Glutamatergic neuron (in vitro differentiated cells): ENCODE measurements around the gene SYT8. TPM values are rescaled to one million over a fixed set of nuclear protein-coding genes. Genes with fewer than 3 reads are reported as not detected.

Source experiments
- DNase-seq: peaks from one replicate; pipeline ENCODE4 v3.0.0; 2022
- H3K27ac Mint-ChIP-seq: one replicate; pipeline ENCODE4 v1.8.0; 2020; ENCODE audit warnings: mild to moderate bottlenecking, mixed read lengths, inconsistent platforms; ENCODE audit not compliant: unreplicated experiment
- H3K27me3 Mint-ChIP-seq: one replicate; pipeline ENCODE4 v1.8.0; 2020; ENCODE audit warnings: mild to moderate bottlenecking, moderate library complexity, mixed read lengths, inconsistent platforms; ENCODE audit not compliant: unreplicated experiment
- H3K36me3 Mint-ChIP-seq: one replicate; pipeline ENCODE4 v1.8.0; 2020; ENCODE audit warnings: mild to moderate bottlenecking, mixed read lengths, inconsistent platforms; ENCODE audit not compliant: unreplicated experiment
- H3K4me1 Mint-ChIP-seq: one replicate; pipeline ENCODE4 v1.8.0; 2020; ENCODE audit warnings: mild to moderate bottlenecking, low read depth, mixed read lengths, inconsistent platforms; ENCODE audit not compliant: unreplicated experiment
- H3K4me3 Mint-ChIP-seq: one replicate; pipeline ENCODE4 v1.8.0; 2020; ENCODE audit warnings: mild to moderate bottlenecking, mixed read lengths, inconsistent platforms; ENCODE audit not compliant: unreplicated experiment
- H3K9me3 Mint-ChIP-seq: one replicate; pipeline ENCODE4 v1.8.0; 2020; ENCODE audit warnings: mild to moderate bottlenecking, moderate library complexity, mixed read lengths, inconsistent platforms; ENCODE audit not compliant: unreplicated experiment
- total RNA-seq: library from RNA; stranded (reverse); fragmentation: NEBNext Ultra II Directional; extraction: Animal tissue kit (Norgen Biotek cat#: 25700); gene quantifications from one replicate; pipeline ENCODE4 v1.2.1, GENCODE V29; 2021; ENCODE audit not compliant: unreplicated experiment
- TF ChIP-seq, protein P1 (sequence below): fragments of 200-600 bp; sonication (generic); IDR thresholded peaks from one replicate; pipeline ENCODE4 v1.5.0; 2021; ENCODE audit not compliant: partially characterized antibody, unreplicated experiment

SYT8 gene
- total RNA-seq, 1 donor from 2014 or later, result not detected

DNA sequence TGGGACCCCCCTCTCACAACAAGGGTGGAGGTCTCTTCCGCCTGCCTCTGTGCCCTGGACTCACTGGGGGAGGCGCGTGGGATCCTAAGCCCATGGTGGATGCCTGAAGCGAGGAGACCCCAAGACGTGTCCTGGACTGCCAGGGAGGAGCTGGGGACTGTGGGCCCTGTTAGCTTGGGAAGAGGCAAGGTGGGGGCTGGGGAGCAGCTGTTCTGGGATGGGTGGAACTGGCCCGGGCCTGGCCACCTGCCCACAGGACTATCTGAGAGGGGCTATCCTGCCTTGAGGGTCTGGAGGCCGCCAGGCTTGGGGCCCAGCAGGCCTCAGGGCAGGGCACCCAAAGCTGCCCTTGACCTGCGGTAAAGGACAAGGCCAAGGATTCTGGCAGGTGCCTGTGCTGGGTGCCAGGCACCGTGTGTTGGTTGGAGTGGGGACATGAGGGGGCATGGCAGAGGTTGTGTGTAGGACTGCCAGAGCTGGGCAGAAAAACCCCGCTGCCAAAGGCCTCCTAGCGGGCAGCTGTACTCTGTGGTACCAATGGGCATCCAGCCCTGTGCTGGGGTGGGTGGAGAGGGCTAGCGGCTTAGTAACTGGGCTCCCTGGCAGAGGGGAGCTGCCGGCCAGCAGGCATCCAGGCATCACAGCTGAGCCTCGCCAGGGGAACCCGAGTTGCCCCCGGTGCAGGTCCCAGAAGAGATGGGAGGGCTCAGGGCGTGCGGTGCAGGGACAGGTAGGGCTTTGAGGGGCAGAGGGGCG lies 18.8 kb downstream of the SYT8 start:
- H3K27ac Mint-ChIP-seq, result no peak overlapping the region
- DNase-seq, result no peak
- H3K9me3 Mint-ChIP-seq, result peaks cover 7% of the 10 kb centered on the region
- H3K36me3 Mint-ChIP-seq, result no peaks in the 10 kb centered on the region
- H3K4me1 Mint-ChIP-seq, result no peaks in the 10 kb centered on the region
- TF ChIP-seq, protein P1, sequence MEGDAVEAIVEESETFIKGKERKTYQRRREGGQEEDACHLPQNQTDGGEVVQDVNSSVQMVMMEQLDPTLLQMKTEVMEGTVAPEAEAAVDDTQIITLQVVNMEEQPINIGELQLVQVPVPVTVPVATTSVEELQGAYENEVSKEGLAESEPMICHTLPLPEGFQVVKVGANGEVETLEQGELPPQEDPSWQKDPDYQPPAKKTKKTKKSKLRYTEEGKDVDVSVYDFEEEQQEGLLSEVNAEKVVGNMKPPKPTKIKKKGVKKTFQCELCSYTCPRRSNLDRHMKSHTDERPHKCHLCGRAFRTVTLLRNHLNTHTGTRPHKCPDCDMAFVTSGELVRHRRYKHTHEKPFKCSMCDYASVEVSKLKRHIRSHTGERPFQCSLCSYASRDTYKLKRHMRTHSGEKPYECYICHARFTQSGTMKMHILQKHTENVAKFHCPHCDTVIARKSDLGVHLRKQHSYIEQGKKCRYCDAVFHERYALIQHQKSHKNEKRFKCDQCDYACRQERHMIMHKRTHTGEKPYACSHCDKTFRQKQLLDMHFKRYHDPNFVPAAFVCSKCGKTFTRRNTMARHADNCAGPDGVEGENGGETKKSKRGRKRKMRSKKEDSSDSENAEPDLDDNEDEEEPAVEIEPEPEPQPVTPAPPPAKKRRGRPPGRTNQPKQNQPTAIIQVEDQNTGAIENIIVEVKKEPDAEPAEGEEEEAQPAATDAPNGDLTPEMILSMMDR, result no peak
- no peak overlapping the region for H3K4me3 Mint-ChIP-seq
- peaks cover 5% of the 10 kb centered on the region for H3K27me3 Mint-ChIP-seq

DNA sequence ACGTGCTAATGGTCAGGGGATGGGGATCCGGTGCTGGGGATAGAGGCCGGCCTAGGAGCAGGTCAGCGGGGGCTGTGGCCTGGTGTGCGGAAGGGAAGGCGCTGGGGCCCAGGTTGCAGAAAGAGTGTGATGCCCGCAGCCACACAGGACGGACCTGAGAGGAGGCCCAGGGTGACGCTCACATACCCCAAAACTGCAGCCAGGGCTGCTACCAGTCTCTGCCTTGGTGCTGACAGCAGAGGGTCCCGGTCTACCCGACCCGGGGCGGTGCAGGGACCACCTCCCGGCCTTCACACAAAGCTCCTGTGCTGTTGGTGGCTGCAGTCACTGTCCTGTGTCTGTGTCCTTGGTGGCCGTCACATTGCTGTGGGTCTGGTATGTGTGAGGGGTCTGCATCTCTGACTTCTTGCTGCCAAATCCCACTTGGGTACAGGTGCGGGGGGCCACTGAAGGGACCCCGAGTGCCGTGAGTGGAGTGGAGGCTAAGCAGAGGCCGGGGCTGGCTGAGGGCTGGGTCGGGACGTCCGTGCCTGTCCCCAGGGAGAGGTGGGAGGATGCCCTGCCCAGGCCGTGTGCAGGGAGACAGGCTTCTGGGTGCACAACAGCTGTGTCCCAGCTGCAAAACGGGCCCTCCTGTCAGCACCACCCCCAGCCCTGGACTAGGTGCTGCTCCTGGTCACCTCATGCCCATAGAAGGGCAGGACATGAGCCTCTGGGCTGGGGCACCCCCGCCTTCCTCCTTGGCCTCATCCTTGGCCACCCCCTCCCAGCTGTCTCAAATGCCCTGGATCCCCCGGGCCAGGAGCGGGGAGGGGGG lies 19.6 kb downstream of the SYT8 start:
- no peak for DNase-seq
- TF ChIP-seq, protein P1, result no peak
- H3K27ac Mint-ChIP-seq, result no peak overlapping the region
- H3K36me3 Mint-ChIP-seq, result no peaks in the 10 kb centered on the region
- peaks cover 7% of the 10 kb centered on the region for H3K9me3 Mint-ChIP-seq
- no peak overlapping the region for H3K4me3 Mint-ChIP-seq
- H3K4me1 Mint-ChIP-seq, result peaks cover 1% of the 10 kb centered on the region
- H3K27me3 Mint-ChIP-seq, result peaks cover 5% of the 10 kb centered on the region

DNA sequence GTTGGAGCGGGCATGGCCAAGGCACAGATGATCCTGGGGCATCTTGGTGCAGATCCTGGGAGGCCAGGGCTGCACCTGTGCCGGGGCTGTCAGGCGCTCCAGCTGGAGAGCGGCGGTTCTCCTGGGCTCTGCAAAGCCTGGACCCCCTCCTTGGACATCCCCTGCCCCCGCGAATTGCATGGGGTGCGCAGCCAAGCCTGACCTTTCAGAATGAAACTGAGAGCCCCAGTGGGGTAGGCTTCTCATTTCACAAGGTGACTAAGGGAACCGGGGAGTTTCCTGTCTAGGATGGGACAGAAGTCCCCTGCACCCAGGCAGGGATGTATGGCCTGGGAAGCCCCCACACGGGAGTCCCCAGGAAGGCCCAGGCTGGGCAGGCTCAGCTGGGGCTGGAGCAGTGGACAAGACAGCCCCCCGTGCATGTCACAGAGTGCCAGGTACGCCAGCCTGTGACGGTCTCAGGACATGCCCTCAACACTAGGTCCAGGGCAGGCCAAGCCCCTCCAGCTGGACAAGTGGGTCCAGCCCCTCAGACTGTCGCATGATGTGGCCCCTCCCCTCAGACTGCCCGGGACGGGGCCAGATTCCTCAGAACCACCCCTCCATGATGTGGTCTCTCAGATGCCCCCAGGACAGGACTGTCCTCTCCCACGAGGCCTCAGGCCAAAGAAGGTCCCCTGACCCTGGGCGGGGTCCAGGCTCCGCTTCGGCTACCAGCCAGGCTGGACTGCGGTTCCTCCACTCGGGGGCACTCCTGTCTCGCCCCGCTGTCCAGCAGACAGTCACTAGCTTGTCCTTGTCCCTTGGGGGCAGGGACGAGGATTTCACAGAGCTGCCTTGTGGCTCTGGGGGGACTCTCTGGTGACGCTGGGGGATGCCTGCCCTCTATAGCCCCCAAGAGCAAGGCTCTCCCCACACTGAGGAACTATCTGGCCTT lies 20.4 kb downstream of the SYT8 start:
- TF ChIP-seq, protein P1, result no peak
- Mint-ChIP-seq H3K4me1 (peaks cover 3% of the 10 kb centered on the region), H3K27me3 (peaks cover 3% of the 10 kb centered on the region), H3K36me3 (no peaks in the 10 kb centered on the region), H3K4me3 (no peak overlapping the region), H3K9me3 (peaks cover 7% of the 10 kb centered on the region), H3K27ac (no peak overlapping the region)
- DNase-seq, result no peak

DNA sequence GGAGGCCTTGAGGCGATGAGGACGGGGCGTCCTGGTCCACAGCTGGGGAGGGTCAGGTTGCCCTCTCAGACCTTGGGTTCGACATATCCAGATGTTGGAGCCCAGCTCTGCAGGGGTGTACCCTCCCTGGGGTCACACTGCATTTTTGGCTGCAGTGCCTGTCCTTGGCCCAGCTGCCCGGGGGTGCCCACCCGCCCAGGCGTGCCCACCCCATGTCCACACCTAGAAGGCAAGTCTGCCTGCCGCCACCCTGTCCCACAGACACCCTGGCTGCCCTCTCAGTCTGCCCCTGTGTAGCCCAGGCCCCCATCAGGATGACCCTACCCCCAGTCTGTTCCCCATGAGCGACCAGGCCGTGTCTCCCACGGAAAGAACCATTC lies 21.1 kb downstream of the SYT8 start:
- H3K36me3 Mint-ChIP-seq, result no peaks in the 10 kb centered on the region
- peaks cover 3% of the 10 kb centered on the region for H3K27me3 Mint-ChIP-seq
- peaks cover 4% of the 10 kb centered on the region for H3K9me3 Mint-ChIP-seq
- H3K27ac Mint-ChIP-seq, result no peak overlapping the region
- TF ChIP-seq, protein P1, result no peak
- DNase-seq, result no peak
- H3K4me3 Mint-ChIP-seq, result no peak overlapping the region
- H3K4me1 Mint-ChIP-seq, result peaks cover 3% of the 10 kb centered on the region
